HS-27A (cell line): ENCODE data around the gene CBFA2T2.

ENCODE experiments used
- DNase-seq: peaks from one replicate; pipeline ENCODE4 v3.0.0-alpha.2; 2012; ENCODE audit warnings: low read depth, missing footprints

The CBFA2T2 gene

DNA sequence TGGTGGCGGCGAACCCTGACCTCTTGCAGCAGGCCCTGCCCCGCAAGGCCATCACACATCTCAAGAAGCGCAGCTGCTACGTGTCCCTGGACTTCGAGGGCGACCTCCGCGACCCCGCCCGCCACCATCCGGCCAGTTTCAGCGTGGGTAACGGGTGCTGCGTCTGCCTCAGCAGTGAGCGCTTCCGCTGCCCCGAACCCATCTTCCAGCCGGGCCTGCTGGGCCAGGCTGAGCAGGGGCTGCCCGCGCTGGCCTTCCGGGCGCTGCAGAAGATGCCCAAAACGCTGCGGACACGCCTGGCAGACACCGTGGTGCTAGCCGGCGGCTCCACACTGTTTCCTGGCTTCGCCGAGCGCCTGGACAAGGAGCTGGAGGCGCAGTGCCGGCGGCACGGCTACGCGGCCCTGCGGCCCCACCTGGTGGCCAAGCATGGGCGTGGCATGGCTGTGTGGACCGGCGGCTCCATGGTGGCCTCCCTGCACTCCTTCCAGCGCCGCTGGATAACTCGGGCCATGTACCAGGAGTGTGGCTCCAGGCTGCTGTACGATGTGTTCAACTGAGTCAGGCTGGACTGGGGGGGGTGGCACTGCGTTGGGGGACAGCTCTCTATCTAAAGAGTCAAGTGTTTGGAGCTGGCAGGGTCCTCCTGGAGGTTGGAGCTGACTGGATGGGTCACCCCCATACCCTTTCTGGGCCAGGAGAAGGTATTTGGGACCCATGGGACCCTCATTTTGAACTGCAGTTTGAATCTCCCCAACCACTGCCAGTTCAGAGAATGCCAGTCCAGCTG is 178.0 kb downstream of the CBFA2T2 start:
- no peak for DNase-seq

DNA sequence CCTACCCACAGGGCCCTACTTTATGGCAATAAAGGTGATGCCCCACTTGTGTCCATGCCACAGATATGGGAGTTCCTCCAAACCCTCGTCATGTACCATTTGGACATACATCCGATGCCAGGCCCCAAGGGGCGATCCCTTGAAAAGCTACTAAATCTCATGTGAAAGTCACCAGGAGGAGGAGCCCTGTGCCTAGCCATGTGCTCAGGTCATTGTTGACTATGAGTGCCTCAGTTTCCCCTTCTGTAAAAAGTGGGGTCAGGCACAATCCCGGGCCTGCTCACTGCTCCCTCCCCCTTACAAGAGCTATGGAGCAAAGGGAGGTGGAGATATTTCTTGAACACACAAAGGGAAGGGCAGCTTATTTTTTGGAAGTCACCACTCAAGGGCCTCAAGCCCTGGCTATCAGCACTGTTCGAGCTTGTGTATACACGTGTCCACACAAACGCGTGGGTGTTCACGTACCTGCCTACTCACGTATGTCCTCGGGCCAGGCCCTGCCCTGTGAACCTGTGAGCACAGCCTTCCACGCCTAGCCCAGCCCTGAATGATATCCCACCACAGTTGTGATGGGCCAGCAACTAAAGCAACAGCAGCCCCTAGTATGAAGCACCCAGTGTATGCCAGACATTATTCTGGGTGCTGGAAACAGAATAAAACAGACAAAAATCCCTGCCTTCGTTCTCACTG is 178.7 kb downstream of the CBFA2T2 start:
- no peak for DNase-seq

DNA sequence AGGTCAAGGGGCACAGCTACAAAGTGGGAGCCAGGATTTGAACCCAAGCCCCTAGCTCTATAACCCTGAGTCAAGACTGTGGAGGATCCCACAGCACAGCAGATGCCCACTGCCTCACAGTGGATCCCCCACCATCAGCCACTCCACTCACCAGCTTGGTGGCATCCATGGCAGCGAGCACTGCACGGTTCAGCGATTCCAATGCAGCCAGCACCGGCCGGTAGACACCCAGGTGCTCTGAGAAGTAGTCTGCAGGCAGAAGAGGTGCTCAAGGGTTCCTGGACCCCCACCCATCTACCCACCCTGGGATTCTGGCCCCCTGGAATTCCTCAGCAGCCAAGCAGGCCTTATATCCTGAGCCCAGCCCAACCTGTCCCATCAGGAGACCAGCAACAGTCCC is 179.3 kb downstream of the CBFA2T2 start:
- DNase-seq = no peak

DNA sequence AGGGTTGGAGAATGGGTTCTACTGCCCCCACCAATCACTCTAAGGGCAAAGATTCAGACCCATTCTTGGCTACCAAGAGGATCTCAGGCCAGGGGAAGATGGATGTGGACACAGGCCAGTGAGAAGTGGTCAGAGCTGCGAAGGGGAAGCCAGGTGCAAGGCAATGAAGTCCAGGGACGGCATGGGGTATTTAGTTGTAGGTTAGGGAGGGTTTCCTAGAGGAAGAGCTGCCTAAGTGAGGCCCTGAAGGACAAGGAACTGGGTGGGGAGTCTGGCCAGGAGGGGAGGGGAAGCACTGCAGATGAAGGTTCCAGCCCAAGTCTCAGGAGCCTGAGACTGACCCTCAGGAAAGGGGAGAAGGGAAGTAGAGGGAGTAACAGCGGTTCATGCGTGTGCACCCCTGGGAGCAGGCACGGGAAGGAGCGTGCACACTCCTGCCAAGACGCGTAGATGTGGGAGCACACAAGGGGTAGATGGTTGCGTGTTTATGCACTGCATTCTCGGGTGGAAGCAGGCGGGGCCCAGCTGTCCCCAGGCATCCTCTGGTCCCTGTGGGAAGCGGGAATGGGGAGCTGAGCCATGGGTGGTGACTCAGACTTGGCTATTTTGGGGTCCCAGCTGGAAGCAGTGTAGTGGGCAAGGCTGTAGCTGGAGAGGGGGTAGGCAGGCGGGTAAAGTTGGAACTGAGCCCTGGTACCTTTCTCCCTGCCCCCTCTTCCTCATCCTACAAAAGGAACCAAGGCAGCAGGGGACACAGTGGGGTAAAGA is 180.2 kb downstream of the CBFA2T2 start:
- no peak for DNase-seq

DNA sequence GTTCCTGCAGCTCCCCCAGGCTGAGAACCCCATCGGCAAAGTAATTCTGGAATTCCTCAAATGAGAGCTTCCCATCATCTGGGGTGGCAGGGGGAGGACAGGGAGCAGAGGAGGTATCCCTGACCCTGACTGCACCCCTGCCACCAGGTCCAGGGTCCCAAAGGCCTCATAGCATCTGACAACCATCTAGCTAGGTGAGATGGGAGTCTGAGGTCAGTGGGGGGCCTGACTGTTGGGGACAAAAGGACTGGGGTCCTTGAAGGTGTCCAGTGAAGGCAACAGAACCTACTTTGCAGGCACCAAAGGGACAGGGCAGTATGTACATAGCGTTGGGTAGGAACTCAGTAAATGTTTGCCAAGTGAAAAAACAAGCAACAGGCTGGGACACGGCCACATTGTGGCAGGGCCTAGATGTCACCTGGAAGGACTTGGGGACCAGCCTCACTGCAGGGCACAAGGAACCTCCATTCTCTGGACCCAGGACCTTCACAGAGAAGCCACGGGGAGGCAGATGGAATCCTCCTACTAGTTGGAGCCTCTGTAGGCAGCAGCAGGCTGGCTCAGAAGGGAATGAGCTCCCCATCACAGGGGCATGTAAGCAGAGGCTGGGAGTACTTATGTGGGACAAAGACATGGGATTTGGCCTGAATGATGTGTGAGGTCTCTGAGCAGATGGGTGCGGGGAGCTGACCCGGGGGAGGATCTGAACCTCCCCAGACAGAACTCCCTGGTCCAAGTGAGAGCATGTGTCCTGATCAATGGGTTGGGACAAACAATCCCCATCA is 181.0 kb downstream of the CBFA2T2 start:
- DNase-seq = no peak

DNA sequence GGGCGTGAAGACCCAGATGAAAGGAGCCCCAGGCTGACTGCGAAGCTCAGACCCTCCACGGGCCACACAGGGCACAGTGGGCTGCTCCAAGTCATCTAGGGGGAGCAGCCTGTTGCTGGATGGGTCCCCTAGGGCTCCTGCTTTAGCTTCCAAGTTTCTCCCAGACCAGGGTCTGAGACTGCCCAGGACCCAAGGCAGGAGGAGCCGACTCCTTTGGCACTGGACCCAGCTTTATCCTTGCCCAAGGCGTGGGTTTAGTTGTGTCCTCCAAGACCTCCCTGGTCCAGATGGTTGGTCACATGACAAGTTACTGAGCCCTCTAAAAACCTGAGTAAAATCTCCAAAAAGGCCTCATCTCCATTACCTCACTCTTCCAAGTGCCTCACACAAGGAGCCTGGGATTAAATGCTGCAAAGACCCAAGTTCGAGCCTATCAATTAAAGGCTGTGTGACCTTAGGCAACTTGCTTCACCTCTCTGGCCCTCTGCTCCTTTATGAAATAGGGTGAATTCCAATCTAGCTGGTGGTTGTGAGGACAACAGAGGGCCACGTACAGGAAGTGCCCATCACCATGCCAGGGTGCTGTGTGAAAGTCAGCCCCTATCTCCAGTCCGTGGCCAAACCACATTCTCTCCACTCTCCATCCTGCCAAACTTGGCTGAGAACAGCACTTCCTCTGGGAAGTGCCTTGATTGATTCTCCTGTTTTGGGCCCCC is 181.8 kb downstream of the CBFA2T2 start:
- DNase-seq = no peak

DNA sequence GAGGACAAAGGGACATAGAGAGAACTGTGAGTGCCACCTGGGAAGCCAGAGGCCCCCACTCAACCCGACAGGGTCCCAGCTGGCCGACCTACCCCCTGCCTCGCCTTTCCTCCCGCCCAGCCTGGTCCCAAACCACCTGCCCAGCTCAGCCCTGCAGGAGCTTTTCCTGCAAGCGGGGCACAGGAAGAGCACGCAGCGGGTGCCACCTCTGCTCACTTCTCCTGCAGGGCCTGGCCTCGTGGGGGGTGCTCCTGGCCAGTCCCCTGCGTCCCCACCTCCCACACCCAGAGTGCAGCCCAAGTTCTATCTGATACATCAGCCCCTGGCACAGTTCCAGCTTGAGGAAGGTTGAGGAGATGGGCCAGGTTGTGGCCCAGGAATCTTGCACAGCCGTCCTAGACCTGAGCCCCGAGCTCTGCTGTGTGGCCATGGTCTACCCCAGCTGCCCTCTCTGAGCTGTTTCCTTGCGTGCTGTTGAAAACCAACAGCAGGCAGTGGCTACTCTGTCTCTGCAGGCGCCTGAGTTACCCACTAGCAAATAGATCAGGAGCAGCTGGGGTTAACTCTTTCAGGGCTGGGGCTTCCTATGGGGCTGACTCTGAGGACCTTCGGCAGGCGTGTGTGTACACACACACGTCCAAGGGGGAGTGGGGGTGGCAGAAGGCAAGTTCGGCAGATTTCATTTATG is 182.7 kb downstream of the CBFA2T2 start:
- no peak for DNase-seq

DNA sequence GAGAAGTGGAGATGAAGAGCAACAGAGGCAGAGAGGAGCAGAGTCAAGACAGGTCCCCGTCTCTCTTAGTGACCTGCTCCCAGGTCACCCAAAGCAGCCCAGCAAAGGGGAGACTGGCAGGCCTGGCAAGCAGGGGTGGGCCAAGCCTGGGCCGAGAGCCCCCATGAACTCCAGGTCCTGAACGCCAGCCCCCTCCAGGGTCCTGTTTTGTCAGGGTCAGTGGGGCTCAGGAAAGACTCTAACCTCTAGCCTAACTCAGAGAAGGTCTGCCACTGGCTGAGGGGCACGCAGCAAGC is 183.2 kb downstream of the CBFA2T2 start:
- no peak for DNase-seq

DNA sequence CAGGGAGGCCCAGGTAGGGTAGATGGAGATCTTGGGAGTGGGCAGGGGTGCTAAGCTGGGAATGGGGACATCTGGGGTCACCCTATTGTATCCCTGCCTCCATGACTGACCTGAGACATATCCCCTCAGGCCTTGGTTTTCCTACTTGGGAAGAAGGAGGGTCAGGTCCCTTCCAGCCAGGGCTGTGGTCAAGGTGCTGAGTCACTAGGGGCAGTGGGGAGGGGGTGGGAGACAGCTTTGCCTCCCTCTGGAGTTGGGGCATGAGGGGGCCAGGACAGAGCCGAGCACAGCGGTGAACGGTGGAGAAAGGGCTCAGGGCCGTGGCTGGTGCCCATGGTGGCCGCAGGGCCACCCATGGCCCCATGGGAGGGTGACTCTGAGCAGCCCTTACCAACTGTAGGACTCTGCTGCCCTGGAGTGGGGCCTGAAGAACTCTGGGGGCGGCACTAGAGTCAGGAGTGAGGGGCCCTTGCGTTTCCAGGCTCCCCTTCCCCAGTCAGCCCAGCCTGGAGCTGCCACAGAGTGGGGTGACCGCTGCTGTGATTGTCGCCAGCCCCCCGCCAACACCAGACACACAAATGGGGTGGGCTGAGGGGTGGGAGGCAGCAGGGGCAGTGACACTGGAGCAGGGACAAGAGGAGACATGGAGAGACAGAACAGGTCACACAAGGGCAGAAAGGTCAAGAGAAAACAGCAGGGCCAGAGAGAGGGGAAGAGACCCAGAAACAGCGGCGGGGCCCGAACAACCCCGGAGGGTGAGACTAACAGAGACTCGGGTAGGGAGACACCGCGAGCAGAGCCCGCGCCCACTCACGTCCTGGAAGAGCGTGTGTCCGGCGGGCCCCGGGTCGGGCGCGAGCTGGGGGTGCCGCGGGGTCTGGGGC is 183.8 kb downstream of the CBFA2T2 start:
- no peak for DNase-seq

DNA sequence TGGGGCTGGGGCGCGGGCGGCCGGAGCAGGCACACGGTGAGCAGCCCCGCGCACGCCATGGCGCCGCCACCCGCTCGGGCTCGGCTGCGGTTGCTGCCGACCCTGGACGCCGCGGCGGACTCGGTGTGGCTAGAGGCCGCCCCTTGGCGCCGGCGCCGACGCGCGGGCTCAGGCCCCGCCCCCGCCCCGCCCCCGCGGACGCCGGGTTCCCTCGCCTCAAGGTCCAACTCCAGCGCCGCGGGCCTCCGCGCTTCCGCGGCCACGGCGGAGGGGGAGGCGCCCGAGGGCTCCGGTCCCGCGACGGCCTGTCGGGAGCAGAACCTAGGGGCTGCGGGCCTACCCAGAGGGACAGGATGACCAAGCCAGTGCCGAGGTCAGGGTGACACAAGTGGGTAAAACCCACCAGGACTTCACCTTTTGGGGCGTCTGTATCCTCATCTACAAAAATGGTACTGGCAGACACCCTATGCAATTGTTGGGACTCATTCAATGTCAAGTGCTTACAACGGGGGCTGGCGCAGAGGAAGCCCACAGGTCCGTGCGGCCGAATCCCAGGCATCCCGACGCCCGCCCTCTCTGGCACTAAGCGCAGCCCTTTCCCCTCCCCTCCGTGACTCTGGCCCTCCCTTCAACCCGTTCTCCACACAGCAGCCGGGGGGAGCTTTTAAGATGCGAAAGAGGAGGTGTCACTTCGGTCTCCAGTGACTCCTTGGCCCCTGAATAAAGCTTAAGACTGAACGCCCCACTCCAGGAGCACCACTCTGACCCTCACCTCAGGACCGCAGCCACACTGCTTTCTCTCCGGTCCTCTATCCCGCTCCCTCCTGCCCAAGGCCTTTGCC is 184.6 kb downstream of the CBFA2T2 start, which contains the start of gene NECAB3:
TSS of gene NECAB3 (minus strand) at position 135 of the 842 bp plus-strand sequence. CDS start at position 59, 76 bp downstream.
- DNase-seq = no peak

DNA sequence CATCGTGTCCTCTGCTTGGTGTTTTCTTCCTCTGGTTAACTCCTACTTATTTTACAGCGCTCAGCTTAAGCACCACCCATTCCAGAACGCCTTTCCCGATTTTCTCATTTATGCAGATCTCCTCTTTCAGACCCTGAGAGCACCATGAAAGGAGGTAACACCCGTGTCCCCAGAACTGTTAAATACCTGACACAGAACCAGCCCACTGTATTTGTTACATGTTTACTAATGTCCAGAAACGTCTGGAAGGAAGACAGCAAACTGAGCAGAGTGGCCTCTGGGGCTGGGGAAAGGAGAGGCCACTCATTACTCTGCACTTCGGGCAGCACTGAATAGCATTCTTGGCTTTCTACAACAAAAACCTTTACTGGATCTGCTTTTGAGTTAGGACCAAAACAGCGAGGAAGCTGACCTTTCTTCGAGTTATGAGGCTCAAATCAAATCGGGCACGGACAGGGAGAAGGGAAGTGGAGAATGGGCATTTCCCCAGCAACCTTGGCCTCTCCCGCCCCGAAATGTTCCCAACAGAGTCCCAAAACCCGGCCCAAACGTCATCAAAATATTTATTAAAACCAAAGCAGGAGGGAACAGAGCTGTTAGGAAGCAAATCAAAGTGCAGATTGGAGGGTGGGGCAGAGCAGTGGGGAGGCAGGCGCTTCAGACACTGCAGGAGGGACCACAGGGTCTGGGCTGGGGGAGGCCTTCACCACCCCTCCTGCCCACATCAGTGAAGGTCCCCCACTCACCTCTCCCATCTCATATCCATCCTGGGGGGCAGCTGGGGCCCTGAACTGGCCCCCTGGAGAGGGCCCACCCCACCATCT is 185.5 kb downstream of the CBFA2T2 start:
- no peak for DNase-seq

DNA sequence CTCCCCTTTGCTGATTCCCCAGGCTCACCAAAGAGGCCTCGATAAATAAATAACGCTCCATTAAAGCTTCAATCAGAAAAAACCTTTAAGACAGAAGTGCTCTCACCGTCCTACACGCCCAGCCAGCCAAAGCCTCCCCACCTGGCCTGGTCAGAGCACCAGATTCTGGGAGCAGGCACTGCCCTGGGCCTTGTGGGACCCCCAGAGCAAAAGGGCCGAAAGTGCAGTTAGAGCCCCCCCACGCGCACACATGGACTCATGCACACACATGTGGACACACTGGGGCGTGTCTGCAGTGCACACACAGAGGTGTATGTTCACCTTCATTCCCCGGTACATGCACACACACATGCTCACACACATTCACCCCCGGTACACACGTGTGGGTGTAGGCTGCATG is 186.2 kb downstream of the CBFA2T2 start:
- DNase-seq = no peak

DNA sequence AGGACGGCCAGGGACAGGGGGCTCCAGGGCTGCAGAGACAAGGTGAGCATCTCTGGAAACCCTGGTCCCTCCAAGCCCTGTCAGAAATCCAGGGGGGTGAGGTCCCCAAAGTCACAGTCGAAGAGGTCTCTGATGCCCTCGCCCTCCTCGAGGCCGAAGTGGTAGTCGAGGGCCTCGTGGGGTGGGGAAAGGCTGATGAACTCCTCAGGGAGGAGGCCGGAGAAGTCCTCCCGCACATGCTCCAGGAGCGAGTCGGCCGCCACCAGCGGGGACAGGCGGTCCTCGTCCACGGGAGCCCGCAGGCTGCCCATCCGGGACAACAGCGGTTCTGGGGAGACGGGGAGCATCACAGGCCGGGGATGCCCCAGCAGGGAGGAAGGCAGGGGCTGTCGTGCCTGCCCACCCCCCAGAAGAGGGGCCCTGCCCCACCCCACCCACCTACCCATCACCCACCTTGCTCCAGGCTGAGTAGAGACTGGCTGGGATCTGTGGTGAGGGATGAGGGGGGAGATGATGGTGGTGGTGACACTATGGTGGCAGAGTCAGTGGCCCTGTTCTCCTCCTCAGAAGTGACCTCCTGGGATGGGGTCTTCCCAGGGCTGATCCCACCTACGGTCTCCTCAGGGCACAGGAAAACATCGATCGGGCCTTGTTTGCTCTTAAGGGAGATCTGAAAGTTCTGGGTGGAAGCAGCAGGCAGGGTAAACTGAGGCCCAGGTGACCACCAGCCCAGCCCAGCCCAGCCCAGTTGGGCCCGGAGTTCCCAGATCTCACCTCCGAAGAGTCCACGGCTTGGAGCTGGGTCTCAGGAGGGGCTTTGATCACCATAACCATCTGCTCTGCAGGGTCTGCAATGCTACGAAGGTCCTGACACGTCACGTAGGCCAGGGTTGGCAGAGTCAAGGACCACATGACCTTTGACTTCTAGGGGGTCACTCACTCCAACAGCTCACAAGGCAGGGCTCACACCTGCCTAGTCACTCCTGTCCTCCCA is 187.1 kb downstream of the CBFA2T2 start:
- DNase-seq = no peak

DNA sequence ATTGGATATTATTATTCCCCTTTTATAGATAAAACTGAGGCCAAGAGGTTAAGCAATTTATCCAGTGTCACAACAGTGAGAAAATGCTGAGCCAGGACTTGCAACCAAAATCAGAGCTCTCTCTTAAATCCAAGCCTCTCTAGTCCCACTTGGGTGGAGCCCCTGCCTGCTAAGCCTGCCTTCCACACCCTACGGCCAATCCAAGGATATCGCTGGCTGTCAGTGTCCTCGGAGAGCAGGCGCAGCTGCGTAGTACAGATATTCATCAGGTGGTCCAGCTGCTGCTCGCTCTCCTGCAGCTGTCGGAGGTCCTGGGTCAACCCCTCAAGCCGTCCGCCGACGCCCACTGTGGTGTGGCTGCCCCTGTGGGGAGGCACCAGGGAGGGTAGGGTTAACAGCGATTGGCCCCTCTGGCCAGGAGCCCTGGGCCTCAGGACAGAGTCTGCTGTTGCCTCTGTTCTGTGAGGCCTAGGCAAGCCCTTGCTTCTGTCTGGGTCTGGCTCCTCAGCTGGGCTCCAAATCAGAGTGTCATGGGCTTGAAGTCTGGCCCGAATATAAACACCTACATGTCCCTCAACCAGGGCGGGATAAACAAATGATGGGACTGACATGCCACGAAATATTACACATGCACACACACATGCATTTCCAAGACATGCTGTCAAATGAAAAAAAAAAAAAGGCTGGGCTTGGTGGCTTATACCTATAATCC is 188.3 kb downstream of the CBFA2T2 start:
- DNase-seq = no peak

DNA sequence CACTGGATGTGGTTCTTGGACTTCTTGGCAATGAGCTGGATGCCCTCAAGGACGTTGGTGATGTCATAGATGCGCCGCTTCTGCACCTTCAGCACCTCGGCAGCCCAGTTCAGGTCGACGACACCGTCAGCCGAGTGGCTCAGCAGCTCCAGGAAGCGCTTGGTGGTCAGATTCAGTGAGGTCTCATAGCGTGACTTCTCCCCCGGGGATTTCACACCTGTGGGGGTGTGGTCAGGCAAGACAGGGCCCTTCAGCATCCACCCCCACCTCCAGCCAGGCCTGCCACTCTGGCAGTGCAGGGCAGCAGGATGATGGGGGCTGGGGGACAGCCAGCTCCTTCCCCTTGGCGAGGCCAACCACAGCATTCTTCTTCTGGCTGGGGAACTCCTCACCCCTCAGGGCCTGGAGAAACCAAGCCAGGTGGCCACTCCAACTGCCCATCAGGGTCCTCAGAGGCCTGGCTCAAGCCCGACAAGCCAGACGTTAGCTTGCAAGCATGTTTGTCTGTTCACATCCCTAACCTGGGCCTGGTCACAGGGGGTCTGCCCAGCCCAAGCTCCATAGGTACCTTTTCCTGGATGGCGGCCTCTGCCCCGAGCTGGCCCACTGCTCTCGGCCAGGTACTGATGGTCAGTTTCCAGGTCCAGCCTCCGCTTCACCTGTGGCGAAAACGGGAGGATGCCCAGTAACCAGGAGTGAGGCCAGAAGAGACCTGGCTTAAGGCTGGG is 190.0 kb downstream of the CBFA2T2 start:
- no peak for DNase-seq
